ENCODE data around the gene SLC25A21. TPM values are rescaled to one million over a fixed set of nuclear protein-coding genes. Genes with fewer than 3 reads are reported as not detected.
A peak's percentile ranks its signal among the peaks of the same experiment; 100 is the strongest.

The SLC25A21 gene
- polyA plus RNA-seq, 2 donors: 0.53 to 0.74 TPM

DNA sequence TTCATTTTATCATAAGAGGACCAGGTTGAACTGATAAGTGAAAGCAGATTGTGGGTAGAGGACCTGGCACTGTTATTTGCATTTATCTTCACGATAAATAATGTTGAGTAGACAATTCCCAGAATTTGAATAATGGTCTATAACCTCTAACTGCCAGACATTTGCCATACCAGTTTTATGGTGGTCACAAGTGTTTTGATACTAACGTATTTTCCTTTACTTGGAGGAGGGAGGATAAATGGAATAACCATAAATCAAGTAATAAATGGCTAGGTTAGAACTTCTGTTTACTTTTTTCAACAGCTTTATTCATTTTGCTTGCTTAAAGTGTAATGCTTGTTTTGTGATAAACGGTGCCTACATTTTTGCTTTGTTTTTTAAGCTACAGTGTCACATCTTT, 501.3 kb downstream of the SLC25A21 start:
- Histone ChIP-seq H3K27ac (ENCODE audit: low read depth in 2 of 2, low read length in 1 of 2) (no peak overlapping the region), H3K27me3 (ENCODE audit: control insufficient read depth in 1 of 2, insufficient read depth in 2 of 2, low read length in 2 of 2) (no peaks in the 10 kb centered on the region), H3K9me3 (ENCODE audit: control insufficient read depth in 2 of 2, insufficient read depth in 1 of 2, low read depth in 1 of 2, low read length in 1 of 2) (no peaks in the 10 kb centered on the region), H3K4me3 (ENCODE audit: low read depth in 1 of 2, low read length in 2 of 2) (peak overlapping the region in 1 of 2 donors; percentile 22), H3K4me1 (ENCODE audit: control insufficient read depth in 2 of 2, insufficient read depth in 2 of 2, low read length in 1 of 2) (peaks cover 0 to 2% of the 10 kb centered on the region in 2 donors), H3K36me3 (ENCODE audit: control insufficient read depth in 2 of 2, insufficient read depth in 2 of 2, low read length in 1 of 2) (peaks cover 0 to 7% of the 10 kb centered on the region in 2 donors)
- 32 to 37% methylated on average over 3 of the region's 3 CpGs for WGBS, 2 donors

DNA sequence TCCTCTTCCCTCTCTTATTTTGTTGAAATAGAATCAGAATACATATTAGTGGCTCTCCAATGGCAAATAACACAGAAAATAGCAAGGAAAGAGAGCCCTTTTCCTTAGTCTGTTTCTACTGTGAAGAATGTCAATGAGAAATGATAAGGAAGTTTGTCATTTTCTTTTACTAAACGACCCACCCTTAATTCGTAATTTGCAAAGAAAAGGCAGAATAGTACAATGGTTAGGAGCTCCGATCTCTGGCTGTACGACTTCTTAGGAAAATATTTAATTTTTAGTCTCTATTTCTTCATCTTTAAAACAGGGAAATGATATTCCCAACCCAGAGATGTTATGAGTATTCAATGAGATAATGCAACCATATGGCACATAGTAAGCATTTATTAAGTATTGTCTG, 504.7 kb downstream of the SLC25A21 start:
- Histone ChIP-seq H3K4me1 (ENCODE audit: control insufficient read depth in 2 of 2, insufficient read depth in 2 of 2, low read length in 1 of 2) (peaks cover 0 to 3% of the 10 kb centered on the region in 2 donors), H3K27ac (ENCODE audit: low read depth in 2 of 2, low read length in 1 of 2) (no peak overlapping the region), H3K9me3 (ENCODE audit: control insufficient read depth in 2 of 2, insufficient read depth in 1 of 2, low read depth in 1 of 2, low read length in 1 of 2) (peaks cover 0 to 4% of the 10 kb centered on the region in 2 donors), H3K36me3 (ENCODE audit: control insufficient read depth in 2 of 2, insufficient read depth in 2 of 2, low read length in 1 of 2) (peaks cover 0 to 23% of the 10 kb centered on the region in 2 donors), H3K27me3 (ENCODE audit: control insufficient read depth in 1 of 2, insufficient read depth in 2 of 2, low read length in 2 of 2) (peaks cover 0 to 3% of the 10 kb centered on the region in 2 donors), H3K4me3 (ENCODE audit: low read depth in 1 of 2, low read length in 2 of 2) (peak overlapping the region in 1 of 2 donors; percentile 27)
- WGBS, 2 donors: 10 to 11% methylated on average over 4 of the region's 4 CpGs

DNA sequence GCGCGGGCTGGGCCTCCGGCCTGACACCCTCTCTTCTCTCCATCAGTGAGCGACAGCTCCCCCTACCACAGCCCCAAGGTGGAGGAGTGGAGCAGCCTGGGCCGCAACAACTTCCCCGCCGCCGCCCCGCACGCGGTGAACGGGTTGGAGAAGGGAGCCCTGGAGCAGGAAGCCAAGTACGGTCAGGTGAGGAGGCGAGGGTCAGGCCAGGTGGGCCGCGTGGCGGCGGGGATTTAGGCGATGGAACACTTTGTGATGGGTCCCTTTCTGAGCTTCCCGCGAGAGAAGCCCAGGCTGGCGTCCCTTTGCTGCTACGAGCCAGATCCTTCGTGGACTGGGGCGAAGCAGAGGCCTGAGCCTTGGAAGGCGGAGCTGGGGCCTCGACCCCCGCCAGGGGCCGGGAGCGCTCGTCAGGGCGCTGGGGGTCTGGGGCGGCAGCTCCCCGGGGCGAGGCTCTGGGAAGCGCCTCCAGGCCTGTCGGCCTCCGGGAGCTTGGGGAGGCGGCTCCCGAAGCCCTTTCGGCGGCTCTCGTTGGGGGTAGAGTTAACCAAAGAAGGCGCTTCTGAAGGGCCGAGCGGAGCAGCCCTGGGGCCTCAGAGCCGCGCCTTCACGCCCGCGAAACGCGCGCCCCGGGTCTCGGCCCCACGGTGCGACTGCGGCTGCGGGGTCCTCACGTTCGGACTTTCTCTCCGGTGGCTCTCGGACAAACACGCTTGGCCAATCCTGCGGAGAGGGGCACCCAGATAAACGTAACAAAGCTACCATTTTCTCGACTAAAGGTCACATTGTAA, 505.8 kb downstream of the SLC25A21 start:
- 6 to 10% methylated on average over 62 to 68 of the region's 68 CpGs for WGBS, 2 donors
- Histone ChIP-seq H3K4me3 (ENCODE audit: low read depth in 1 of 2, low read length in 2 of 2) (peak overlapping the region; percentile 50 to 95), H3K4me1 (ENCODE audit: control insufficient read depth in 2 of 2, insufficient read depth in 2 of 2, low read length in 1 of 2) (peaks cover 1 to 3% of the 10 kb centered on the region in 2 donors), H3K9me3 (ENCODE audit: control insufficient read depth in 2 of 2, insufficient read depth in 1 of 2, low read depth in 1 of 2, low read length in 1 of 2) (peaks cover 0 to 4% of the 10 kb centered on the region in 2 donors), H3K27me3 (ENCODE audit: control insufficient read depth in 1 of 2, insufficient read depth in 2 of 2, low read length in 2 of 2) (peaks cover 0 to 3% of the 10 kb centered on the region in 2 donors), H3K27ac (ENCODE audit: low read depth in 2 of 2, low read length in 1 of 2) (peak overlapping the region; percentile 71 to 88), H3K36me3 (ENCODE audit: control insufficient read depth in 2 of 2, insufficient read depth in 2 of 2, low read length in 1 of 2) (peaks cover 0 to 26% of the 10 kb centered on the region in 2 donors)

DNA sequence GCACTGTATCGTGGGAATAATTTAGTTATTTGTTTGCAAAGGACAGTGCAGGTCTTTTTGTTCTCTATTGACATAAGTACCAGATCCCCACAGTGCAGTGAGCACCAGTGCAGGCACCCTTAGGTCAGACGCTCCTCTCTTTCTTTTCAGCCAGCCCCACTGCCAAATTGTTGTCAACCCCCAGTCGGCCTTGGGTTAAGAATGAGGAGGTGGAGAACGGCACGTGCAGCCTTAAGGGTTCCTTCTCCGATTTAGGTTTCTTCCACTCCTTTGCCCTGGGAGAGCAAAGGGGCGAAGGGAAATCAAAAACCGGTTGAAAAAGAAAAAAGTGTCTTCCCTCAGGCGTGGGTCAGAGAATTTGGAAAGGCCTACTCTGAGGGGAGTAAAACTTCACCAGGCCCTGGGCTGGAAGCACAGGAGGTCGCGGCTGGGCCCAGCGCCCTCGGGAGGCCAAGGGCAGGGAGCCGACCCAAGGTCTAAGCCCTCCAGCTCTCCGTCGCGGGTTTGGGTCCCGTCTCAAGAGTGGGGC, 506.5 kb downstream of the SLC25A21 start:
- peaks cover 0 to 3% of the 10 kb centered on the region in 2 donors for H3K27me3 ChIP-seq (ENCODE audit: control insufficient read depth in 1 of 2, insufficient read depth in 2 of 2, low read length in 2 of 2)
- peaks cover 0 to 4% of the 10 kb centered on the region in 2 donors for H3K9me3 ChIP-seq (ENCODE audit: control insufficient read depth in 2 of 2, insufficient read depth in 1 of 2, low read depth in 1 of 2, low read length in 1 of 2)
- H3K36me3 ChIP-seq (ENCODE audit: control insufficient read depth in 2 of 2, insufficient read depth in 2 of 2, low read length in 1 of 2): peaks cover 0 to 26% of the 10 kb centered on the region in 2 donors
- H3K4me3 ChIP-seq (ENCODE audit: low read depth in 1 of 2, low read length in 2 of 2): peak overlapping the region; percentile 50 to 95
- H3K4me1 ChIP-seq (ENCODE audit: control insufficient read depth in 2 of 2, insufficient read depth in 2 of 2, low read length in 1 of 2): peaks cover 3 to 6% of the 10 kb centered on the region in 2 donors
- peak overlapping the region; percentile 71 to 88 for H3K27ac ChIP-seq (ENCODE audit: low read depth in 2 of 2, low read length in 1 of 2)
- 21 to 24% methylated on average over 18 of the region's 18 CpGs for WGBS, 2 donors

DNA sequence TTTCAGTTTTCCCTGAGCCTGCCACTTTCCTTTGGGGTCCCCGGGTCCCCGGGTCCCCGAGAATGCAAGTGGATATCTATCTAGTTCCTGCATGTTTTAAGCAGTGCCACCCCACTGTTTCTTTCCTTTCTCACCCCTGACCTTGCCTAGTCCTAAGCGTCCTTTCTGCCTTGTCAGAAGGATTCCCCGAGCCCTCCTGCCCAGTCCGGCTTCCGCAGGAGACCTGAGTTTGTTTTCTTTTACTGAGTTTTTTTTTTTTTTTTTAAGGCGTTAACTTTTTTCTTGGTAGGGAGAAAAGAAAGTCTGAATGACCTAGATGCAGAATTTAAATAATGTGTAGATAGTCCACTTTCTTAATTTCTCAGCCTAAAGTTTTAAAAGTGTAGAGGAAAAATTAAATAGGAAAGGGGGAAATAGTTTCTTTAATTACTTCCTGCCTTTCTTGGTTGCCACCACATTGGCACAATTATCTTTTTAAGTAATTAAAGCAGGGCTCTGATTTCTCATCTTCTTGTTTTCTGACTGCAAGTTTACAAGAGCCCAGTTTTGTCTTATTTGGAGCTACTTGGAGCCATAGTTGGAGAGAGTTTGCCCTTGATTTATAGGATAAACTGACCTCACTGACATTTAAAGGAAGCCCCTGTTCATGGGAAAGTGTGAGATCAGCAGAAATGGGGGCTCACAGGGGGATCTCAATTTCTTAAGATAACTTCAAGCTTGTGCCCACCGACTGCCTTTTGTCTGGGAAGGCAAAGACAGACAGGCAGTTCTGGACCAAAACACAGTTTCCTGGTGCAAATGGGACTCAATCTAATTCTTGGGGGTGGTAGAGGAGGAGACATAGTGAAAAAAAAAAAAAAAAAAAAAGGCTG, 507.8 kb downstream of the SLC25A21 start:
- Histone ChIP-seq H3K4me3 (ENCODE audit: low read depth in 1 of 2, low read length in 2 of 2) (peak overlapping the region; percentile 90 to 95), H3K27ac (ENCODE audit: low read depth in 2 of 2, low read length in 1 of 2) (peak overlapping the region; percentile 64 to 90), H3K9me3 (ENCODE audit: control insufficient read depth in 2 of 2, insufficient read depth in 1 of 2, low read depth in 1 of 2, low read length in 1 of 2) (peaks cover 0 to 4% of the 10 kb centered on the region in 2 donors), H3K4me1 (ENCODE audit: control insufficient read depth in 2 of 2, insufficient read depth in 2 of 2, low read length in 1 of 2) (peaks cover 3 to 7% of the 10 kb centered on the region in 2 donors), H3K36me3 (ENCODE audit: control insufficient read depth in 2 of 2, insufficient read depth in 2 of 2, low read length in 1 of 2) (peaks cover 0 to 26% of the 10 kb centered on the region in 2 donors), H3K27me3 (ENCODE audit: control insufficient read depth in 1 of 2, insufficient read depth in 2 of 2, low read length in 2 of 2) (peaks cover 0 to 7% of the 10 kb centered on the region in 2 donors)
- 5 to 8% methylated on average over 9 of the region's 9 CpGs for WGBS, 2 donors

DNA sequence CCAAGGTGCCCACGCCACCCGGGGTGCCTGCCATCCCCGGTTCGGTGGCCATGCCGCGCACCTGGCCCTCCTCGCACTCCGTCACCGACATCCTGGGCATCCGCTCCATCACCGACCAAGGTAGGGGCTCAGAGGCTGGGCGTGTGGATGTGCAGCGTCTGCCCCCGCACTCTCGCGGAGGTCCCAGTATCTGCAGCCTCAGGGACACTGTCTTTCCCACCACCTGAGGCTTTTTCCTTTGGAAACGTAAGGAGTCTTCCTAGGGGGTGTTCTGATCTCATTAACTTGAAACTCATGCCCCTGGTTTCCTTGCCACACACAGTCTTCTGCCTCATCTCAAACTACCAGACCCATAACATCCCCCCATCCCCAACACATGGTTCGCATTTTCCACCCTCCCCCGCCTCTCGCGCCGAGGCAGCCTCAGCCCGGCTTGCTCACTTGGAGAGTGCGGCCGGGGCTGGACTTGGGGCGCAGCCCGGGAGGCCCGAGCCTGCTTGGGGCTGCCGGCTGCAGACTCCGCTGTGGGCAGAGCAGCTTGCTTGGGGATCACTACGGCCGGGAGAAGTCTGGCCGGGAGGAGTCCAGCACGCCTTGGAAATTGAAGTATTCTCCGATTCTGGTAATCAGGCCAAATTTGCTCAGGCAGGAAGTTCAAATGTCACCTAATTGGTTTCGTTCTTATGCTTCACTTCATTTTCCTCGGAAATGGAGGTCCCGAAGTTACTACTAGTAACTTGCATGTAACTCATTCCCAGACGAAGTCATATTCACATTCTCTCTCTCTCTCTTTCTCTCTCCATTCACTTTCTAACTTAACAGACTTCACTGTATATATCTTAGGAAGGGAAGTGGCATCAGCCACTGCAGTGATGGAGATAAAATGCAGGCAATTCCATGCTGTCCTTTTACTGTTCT, 508.7 kb downstream of the SLC25A21 start:
- Histone ChIP-seq H3K36me3 (ENCODE audit: control insufficient read depth in 2 of 2, insufficient read depth in 2 of 2, low read length in 1 of 2) (peaks cover 0 to 26% of the 10 kb centered on the region in 2 donors), H3K27me3 (ENCODE audit: control insufficient read depth in 1 of 2, insufficient read depth in 2 of 2, low read length in 2 of 2) (peaks cover 0 to 7% of the 10 kb centered on the region in 2 donors), H3K9me3 (ENCODE audit: control insufficient read depth in 2 of 2, insufficient read depth in 1 of 2, low read depth in 1 of 2, low read length in 1 of 2) (peaks cover 0 to 4% of the 10 kb centered on the region in 2 donors), H3K4me1 (ENCODE audit: control insufficient read depth in 2 of 2, insufficient read depth in 2 of 2, low read length in 1 of 2) (peaks cover 3 to 7% of the 10 kb centered on the region in 2 donors), H3K4me3 (ENCODE audit: low read depth in 1 of 2, low read length in 2 of 2) (peak overlapping the region; percentile 90 to 95), H3K27ac (ENCODE audit: low read depth in 2 of 2, low read length in 1 of 2) (peak overlapping the region; percentile 90 to 98)
- WGBS, 2 donors: 3 to 5% methylated on average over 39 of the region's 39 CpGs

DNA sequence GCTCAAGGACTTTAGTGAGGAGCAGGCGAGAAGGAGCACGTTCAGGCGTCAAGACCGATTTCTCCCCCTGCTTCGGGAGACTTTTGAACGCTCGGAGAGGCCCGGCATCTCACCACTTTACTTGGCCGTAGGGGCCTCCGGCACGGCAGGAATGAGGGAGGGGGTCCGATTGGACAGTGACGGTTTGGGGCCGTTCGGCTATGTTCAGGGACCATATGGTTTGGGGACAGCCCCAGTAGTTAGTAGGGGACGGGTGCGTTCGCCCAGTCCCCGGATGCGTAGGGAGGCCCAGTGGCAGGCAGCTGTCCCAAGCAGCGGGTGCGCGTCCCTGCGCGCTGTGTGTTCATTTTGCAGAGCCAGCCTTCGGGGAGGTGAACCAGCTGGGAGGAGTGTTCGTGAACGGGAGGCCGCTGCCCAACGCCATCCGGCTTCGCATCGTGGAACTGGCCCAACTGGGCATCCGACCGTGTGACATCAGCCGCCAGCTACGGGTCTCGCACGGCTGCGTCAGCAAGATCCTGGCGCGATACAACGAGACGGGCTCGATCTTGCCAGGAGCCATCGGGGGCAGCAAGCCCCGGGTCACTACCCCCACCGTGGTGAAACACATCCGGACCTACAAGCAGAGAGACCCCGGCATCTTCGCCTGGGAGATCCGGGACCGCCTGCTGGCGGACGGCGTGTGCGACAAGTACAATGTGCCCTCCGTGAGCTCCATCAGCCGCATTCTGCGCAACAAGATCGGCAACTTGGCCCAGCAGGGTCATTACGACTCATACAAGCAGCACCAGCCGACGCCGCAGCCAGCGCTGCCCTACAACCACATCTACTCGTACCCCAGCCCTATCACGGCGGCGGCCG, 509.6 kb downstream of the SLC25A21 start:
- peaks cover 3 to 7% of the 10 kb centered on the region in 2 donors for H3K4me1 ChIP-seq (ENCODE audit: control insufficient read depth in 2 of 2, insufficient read depth in 2 of 2, low read length in 1 of 2)
- peaks cover 0 to 26% of the 10 kb centered on the region in 2 donors for H3K36me3 ChIP-seq (ENCODE audit: control insufficient read depth in 2 of 2, insufficient read depth in 2 of 2, low read length in 1 of 2)
- H3K27ac ChIP-seq (ENCODE audit: low read depth in 2 of 2, low read length in 1 of 2): peak overlapping the region; percentile 90 to 98
- H3K9me3 ChIP-seq (ENCODE audit: control insufficient read depth in 2 of 2, insufficient read depth in 1 of 2, low read depth in 1 of 2, low read length in 1 of 2): peaks cover 0 to 4% of the 10 kb centered on the region in 2 donors
- H3K27me3 ChIP-seq (ENCODE audit: control insufficient read depth in 1 of 2, insufficient read depth in 2 of 2, low read length in 2 of 2): peaks cover 0 to 7% of the 10 kb centered on the region in 2 donors
- peak overlapping the region; percentile 90 to 95 for H3K4me3 ChIP-seq (ENCODE audit: low read depth in 1 of 2, low read length in 2 of 2)
- WGBS, 2 donors: 5% methylated on average over 70 to 71 of the region's 71 CpGs

DNA sequence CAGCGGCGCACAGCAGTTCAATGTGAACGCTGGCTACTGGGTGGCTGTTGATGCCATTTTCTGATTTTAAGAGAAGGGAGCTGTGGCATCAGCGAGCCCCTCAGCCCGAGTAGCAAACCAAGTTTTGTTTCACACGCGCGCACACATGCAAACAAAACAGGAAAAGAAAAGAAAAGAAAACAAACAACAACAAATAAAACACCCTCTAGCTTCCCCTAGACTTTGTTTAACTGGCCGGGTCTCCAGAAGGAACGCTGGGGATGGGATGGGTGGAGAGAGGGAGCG, 510.2 kb downstream of the SLC25A21 start:
- 2 to 4% methylated on average over 11 of the region's 11 CpGs for WGBS, 2 donors
- H3K4me3 ChIP-seq (ENCODE audit: low read depth in 1 of 2, low read length in 2 of 2): peak overlapping the region; percentile 90 to 95
- H3K9me3 ChIP-seq (ENCODE audit: control insufficient read depth in 2 of 2, insufficient read depth in 1 of 2, low read depth in 1 of 2, low read length in 1 of 2): peaks cover 0 to 4% of the 10 kb centered on the region in 2 donors
- H3K36me3 ChIP-seq (ENCODE audit: control insufficient read depth in 2 of 2, insufficient read depth in 2 of 2, low read length in 1 of 2): peaks cover 0 to 26% of the 10 kb centered on the region in 2 donors
- H3K27ac ChIP-seq (ENCODE audit: low read depth in 2 of 2, low read length in 1 of 2): peak overlapping the region; percentile 90 to 98
- H3K4me1 ChIP-seq (ENCODE audit: control insufficient read depth in 2 of 2, insufficient read depth in 2 of 2, low read length in 1 of 2): peaks cover 3 to 10% of the 10 kb centered on the region in 2 donors
- peaks cover 0 to 7% of the 10 kb centered on the region in 2 donors for H3K27me3 ChIP-seq (ENCODE audit: control insufficient read depth in 1 of 2, insufficient read depth in 2 of 2, low read length in 2 of 2)

All from esophagus (tissue), 2 donors.